IgD-negative memory B cell (primary cell): ENCODE data around the gene KRT74. TPM values are rescaled to one million over a fixed set of nuclear protein-coding genes. Genes with fewer than 3 reads are reported as not detected.

Experiments
- H3K27ac Mint-ChIP-seq, 3 donors: one replicate each; pipeline ENCODE4 v1.8.0; 2020 to 2022; ENCODE audit warnings: mild to moderate bottlenecking in 3 of 3, mixed read lengths in 3 of 3, moderate library complexity in 1 of 3
- H3K27me3 Mint-ChIP-seq: one replicate; pipeline ENCODE4 v1.8.0; 2021; ENCODE audit warnings: mixed read lengths
- H3K36me3 Mint-ChIP-seq: one replicate; pipeline ENCODE4 v1.8.0; 2020; ENCODE audit warnings: mild to moderate bottlenecking, mixed read lengths
- H3K4me1 Mint-ChIP-seq, 3 donors: one replicate each; pipeline ENCODE4 v1.8.0; 2020 to 2022; ENCODE audit warnings: mixed read lengths in 3 of 3, mild to moderate bottlenecking in 1 of 3
- H3K4me3 Mint-ChIP-seq, 4 donors: one replicate each; pipeline ENCODE4 v1.8.0; 2020 to 2022; ENCODE audit warnings: mild to moderate bottlenecking in 4 of 4, mixed read lengths in 4 of 4, moderate library complexity in 3 of 4
- H3K9me3 Mint-ChIP-seq, 3 donors: one replicate each; pipeline ENCODE4 v1.8.0; 2020 to 2021; ENCODE audit warnings: mixed read lengths in 3 of 3, mild to moderate bottlenecking in 1 of 3
- polyA plus RNA-seq: library from polyadenylated mRNA; unstranded; fragments of 300-500 nt; fragmentation: Illumina TruSeq; gene quantifications from one replicate; pipeline ENCODE4 v1.2.3, GENCODE V29; 2021

KRT74 gene
- polyA plus RNA-seq, 1 donor from 2014 or later, result not detected

GRCh38 chr12:52587563-52587962, 13.9 kb upstream of the KRT74 start:
- H3K9me3 Mint-ChIP-seq, result no peaks in the 10 kb centered on the region
- H3K4me1 Mint-ChIP-seq, result peaks cover 0 to 2% (median 0%) of the 10 kb centered on the region in 3 donors
- H3K4me3 Mint-ChIP-seq, result no peak overlapping the region
- H3K27ac Mint-ChIP-seq, result peak overlapping the region in 1 of 3 donors; percentile 21
- H3K36me3 Mint-ChIP-seq, result no peaks in the 10 kb centered on the region
- peaks cover 9% of the 10 kb centered on the region for H3K27me3 Mint-ChIP-seq

- Mint-ChIP-seq H3K4me1 (no peaks in the 10 kb centered on the region), H3K9me3 (no peaks in the 10 kb centered on the region), H3K36me3 (no peaks in the 10 kb centered on the region), H3K4me3 (no peak overlapping the region), H3K27ac (no peak overlapping the region), H3K27me3 (peaks cover 6% of the 10 kb centered on the region)
These were observed 12.3 kb upstream of the KRT74 start for GRCh38 chr12:52585946-52586345.

GRCh38 chr12:52585066-52585465, 11.4 kb upstream of the KRT74 start:
- peaks cover 6% of the 10 kb centered on the region for H3K27me3 Mint-ChIP-seq
- no peak overlapping the region for H3K27ac Mint-ChIP-seq
- no peak overlapping the region for H3K4me3 Mint-ChIP-seq
- H3K36me3 Mint-ChIP-seq, result no peaks in the 10 kb centered on the region
- no peaks in the 10 kb centered on the region for H3K4me1 Mint-ChIP-seq
- peaks cover 0 to 2% (median 0%) of the 10 kb centered on the region in 3 donors for H3K9me3 Mint-ChIP-seq

- H3K36me3 Mint-ChIP-seq, result no peaks in the 10 kb centered on the region
- H3K27ac Mint-ChIP-seq, result no peak overlapping the region
- H3K4me1 Mint-ChIP-seq, result no peaks in the 10 kb centered on the region
- H3K4me3 Mint-ChIP-seq, result no peak overlapping the region
- peaks cover 7% of the 10 kb centered on the region for H3K27me3 Mint-ChIP-seq
- peaks cover 0 to 2% (median 0%) of the 10 kb centered on the region in 3 donors for H3K9me3 Mint-ChIP-seq
These were observed 10.6 kb upstream of the KRT74 start for GRCh38 chr12:52584156-52584682.

- no peaks in the 10 kb centered on the region for H3K36me3 Mint-ChIP-seq
- H3K27ac Mint-ChIP-seq, result no peak overlapping the region
- H3K4me3 Mint-ChIP-seq, result no peak overlapping the region
- no peaks in the 10 kb centered on the region for H3K4me1 Mint-ChIP-seq
- peaks cover 11% of the 10 kb centered on the region for H3K27me3 Mint-ChIP-seq
- H3K9me3 Mint-ChIP-seq, result peaks cover 0 to 2% (median 0%) of the 10 kb centered on the region in 3 donors
These were observed 9.4 kb upstream of the KRT74 start for GRCh38 chr12:52582971-52583456.

GRCh38 chr12:52582486-52582885, 8.8 kb upstream of the KRT74 start:
- Mint-ChIP-seq H3K4me1 (no peaks in the 10 kb centered on the region), H3K27ac (no peak overlapping the region), H3K4me3 (no peak overlapping the region), H3K36me3 (no peaks in the 10 kb centered on the region), H3K27me3 (peaks cover 11% of the 10 kb centered on the region), H3K9me3 (peaks cover 0 to 2% (median 0%) of the 10 kb centered on the region in 3 donors)

DNA sequence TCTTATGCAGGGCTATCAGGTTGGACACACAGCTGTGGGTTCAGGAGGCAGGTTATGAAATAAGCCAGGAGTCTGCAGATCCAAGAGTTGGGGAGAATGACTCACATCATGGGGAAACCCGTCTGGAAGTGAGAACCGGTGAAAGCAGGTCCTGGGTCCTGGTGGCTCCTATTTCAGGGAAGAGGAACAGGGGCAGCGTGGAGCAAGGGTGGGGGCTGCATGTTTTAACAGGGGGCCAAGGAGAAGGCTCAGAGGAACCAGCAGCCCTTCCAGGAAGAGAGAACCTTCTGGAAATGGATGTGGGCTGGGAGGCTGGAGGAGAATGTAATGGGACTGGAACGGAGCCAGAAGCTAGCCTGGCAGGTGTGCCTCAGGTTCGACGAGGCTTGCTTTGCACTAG, 7.8 kb upstream of the KRT74 start:
- H3K4me1 Mint-ChIP-seq, result no peaks in the 10 kb centered on the region

DNA sequence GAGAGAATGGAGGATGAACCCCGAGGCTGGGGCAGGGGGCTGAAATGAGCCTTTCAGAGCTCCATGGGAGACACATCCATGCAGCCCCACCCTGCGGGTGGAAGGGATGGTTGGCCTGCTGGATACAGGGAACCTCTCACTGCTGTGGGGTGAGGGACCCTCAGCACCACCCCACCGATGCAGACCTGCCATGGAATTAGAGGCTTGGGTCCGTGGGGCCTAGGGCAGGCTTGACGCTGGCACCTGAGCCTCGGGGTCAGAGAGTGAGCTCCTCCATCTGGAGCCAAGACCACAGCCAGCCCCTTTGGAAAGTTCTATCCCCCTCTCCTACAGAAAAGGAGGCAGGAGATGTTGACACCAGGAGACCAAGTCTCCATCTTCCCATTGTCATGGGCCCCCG, 7.4 kb upstream of the KRT74 start:
- Mint-ChIP-seq H3K4me1 (no peaks in the 10 kb centered on the region), H3K9me3 (peaks cover 0 to 2% (median 0%) of the 10 kb centered on the region in 3 donors), H3K27ac (no peak overlapping the region), H3K36me3 (no peaks in the 10 kb centered on the region), H3K4me3 (no peak overlapping the region), H3K27me3 (peaks cover 10% of the 10 kb centered on the region)

More for the DNA sequence above, 7.8 kb upstream of the KRT74 start:
- H3K36me3 Mint-ChIP-seq, result no peaks in the 10 kb centered on the region
- peaks cover 0 to 2% (median 0%) of the 10 kb centered on the region in 3 donors for H3K9me3 Mint-ChIP-seq
- no peak overlapping the region for H3K4me3 Mint-ChIP-seq
- no peak overlapping the region for H3K27ac Mint-ChIP-seq
- H3K27me3 Mint-ChIP-seq, result peaks cover 9% of the 10 kb centered on the region

DNA sequence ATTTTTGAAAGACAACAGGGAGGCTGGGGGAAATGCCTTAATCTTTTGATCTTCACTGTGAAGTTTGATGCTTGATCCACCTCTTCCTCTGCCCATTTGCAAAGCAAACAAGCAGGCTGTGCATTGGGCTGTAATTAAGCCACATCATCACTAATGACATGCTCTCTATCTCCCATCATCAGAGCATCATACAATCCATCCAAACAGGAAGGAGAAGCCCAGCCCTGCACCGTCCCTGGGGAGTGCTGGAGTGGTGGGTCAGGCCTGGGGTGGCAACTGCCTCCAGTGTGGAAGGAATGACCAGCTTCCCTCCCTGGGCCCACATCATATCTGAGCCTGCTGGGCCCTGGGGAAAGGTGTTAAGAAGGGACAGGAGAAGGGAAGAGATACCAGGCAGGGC, 6.9 kb upstream of the KRT74 start:
- H3K4me3 Mint-ChIP-seq, result no peak overlapping the region
- H3K9me3 Mint-ChIP-seq, result peaks cover 0 to 2% (median 0%) of the 10 kb centered on the region in 3 donors
- peaks cover 10% of the 10 kb centered on the region for H3K27me3 Mint-ChIP-seq
- no peaks in the 10 kb centered on the region for H3K36me3 Mint-ChIP-seq
- no peaks in the 10 kb centered on the region for H3K4me1 Mint-ChIP-seq
- peak overlapping the region in 1 of 3 donors; percentile 55 for H3K27ac Mint-ChIP-seq

DNA sequence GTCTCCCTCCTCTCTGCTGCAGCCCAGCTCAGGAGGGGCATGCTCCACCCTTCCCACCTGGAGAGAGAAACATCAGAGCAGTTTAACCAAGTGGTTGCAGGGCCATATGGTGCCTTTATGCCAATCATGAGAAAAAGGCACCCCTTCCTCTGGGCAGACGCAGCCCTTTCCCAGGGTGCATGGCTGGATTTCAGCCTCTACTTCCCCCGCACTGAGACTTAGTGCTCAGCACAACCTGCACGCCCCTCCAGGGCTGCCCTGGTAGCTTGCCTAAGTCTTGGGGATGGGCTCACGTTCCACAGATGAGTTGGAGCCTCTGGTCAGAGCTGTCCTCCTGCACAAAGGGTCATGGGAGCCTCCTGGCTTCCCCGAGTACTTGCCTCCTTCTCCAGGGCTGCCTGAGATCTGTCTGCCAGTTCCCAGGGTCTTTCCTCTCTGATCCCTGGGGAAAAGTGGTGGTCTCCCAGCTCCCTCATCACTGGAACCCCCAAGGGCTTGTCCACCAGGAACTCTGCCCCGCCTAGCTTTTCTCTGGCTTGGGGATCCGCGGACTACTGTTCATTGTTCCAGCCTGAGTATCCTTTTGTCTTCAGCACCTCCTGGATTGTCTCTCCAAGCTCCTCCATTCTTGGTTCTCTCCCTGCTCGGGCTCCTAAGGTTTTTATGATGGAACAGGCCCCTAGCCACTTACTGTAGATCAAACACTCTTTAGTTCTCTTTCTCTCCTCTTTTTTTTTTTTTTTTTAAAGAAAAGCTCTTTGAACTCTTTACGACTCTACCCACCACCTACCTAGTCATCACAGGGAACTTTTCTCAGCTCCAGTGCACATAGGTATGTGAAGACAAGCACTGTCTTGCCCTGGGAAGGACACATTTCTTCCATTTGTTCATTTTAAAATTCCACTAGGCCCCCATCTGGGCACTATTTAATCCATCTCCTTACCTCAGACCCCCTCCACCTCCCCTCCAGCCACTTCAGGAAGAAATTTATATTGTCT, 6.1 kb upstream of the KRT74 start:
- H3K4me1 Mint-ChIP-seq, result peaks cover 0 to 3% (median 0%) of the 10 kb centered on the region in 3 donors
- H3K27ac Mint-ChIP-seq, result peak overlapping the region in 1 of 3 donors; percentile 55
- H3K4me3 Mint-ChIP-seq, result no peak overlapping the region
- peaks cover 0 to 2% (median 0%) of the 10 kb centered on the region in 3 donors for H3K9me3 Mint-ChIP-seq
- peaks cover 10% of the 10 kb centered on the region for H3K27me3 Mint-ChIP-seq
- no peaks in the 10 kb centered on the region for H3K36me3 Mint-ChIP-seq

DNA sequence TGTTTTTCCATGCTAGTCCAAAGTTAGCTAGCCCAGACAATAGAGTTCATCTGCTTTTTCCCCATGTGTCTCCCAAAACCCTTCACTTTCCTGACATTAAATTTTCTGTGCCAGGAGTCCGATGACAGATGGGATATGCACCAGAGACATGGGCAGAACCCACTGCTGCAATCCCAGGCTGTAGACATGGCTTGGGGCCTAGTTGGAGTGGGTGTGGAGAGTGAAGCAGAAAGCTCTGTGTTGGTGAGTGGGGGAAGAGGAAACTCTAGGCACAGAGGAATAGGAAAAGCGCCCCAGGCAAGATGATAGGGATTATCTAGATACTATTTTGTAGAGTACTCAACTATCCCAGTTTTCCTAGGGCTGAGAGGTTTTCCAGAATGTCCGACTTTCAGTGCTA, 4.8 kb upstream of the KRT74 start:
- H3K27me3 Mint-ChIP-seq, result peaks cover 14% of the 10 kb centered on the region
- no peaks in the 10 kb centered on the region for H3K36me3 Mint-ChIP-seq
- peaks cover 0 to 2% (median 0%) of the 10 kb centered on the region in 3 donors for H3K9me3 Mint-ChIP-seq
- no peak overlapping the region for H3K4me3 Mint-ChIP-seq
- no peak overlapping the region for H3K27ac Mint-ChIP-seq
- H3K4me1 Mint-ChIP-seq, result peaks cover 0 to 3% (median 0%) of the 10 kb centered on the region in 3 donors

DNA sequence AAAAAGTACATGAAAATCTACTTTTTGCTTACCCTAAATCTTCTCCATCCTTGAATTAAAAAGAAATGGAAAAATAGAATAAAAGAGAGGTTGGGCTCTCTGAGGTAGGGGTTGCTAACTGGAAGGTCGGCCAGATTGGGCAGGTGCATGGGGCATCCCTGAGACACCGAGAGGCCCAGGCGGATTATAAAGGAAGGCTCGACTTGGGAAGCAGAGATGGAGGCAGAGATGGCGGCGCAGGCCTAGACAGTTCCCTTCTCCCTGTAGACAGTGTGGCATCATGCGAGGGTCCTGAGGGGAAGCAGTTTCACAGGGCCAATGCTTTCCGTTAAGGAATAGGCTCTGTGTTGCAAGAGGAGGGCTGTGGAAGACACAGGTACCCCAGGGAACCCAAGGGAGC, 3.7 kb upstream of the KRT74 start:
- H3K36me3 Mint-ChIP-seq, result no peaks in the 10 kb centered on the region
- no peak overlapping the region for H3K27ac Mint-ChIP-seq
- H3K4me3 Mint-ChIP-seq, result no peak overlapping the region
- peaks cover 0 to 2% (median 0%) of the 10 kb centered on the region in 3 donors for H3K9me3 Mint-ChIP-seq
- H3K27me3 Mint-ChIP-seq, result peaks cover 14% of the 10 kb centered on the region
- peaks cover 0 to 3% (median 0%) of the 10 kb centered on the region in 3 donors for H3K4me1 Mint-ChIP-seq

DNA sequence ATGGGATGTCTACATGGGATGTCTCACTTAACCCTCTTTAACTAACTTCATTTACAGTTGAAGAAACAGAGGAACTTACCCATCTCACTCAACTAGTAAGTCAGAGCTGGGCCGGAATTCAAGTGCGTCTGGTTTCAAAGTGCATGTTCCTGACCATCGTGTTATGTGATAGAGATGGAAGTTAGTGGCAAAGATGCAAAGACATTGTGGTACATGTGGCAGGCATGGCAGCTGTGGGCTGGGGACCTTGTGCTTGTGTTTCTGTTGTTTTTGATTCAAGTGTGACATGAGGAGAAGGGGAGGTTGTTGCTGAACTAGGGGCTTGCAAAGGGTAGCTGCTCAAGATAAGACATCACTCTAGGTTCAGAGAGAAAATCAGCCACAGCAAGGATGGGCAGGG, 2.3 kb upstream of the KRT74 start:
- Mint-ChIP-seq H3K27me3 (peaks cover 13% of the 10 kb centered on the region), H3K27ac (peak overlapping the region in 1 of 3 donors; percentile 8), H3K4me1 (peaks cover 0 to 3% (median 0%) of the 10 kb centered on the region in 3 donors), H3K4me3 (no peak overlapping the region), H3K36me3 (no peaks in the 10 kb centered on the region), H3K9me3 (peaks cover 0 to 2% (median 0%) of the 10 kb centered on the region in 3 donors)

DNA sequence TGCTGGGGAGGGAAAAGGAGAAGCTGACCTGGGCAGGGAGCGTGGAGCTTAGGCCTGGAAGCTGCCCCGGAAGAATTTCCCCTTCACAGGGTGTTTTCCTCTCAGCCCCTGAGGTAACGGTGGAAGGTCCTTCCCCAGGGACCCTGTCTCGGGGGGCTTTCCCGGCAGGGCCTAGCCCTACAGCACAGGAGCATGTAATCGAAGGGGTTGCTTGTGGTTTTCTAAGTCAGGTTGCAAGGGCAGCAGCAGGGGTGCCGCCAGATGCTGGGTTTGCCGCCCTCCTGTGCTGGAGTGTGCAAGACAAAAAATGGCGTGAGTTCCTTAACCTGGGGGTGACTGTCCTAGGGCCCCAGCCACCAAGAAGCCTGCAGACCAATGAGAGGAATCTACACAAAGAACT, 1.6 kb upstream of the KRT74 start:
- Mint-ChIP-seq H3K36me3 (no peaks in the 10 kb centered on the region), H3K4me1 (peaks cover 0 to 3% (median 0%) of the 10 kb centered on the region in 3 donors), H3K27ac (no peak overlapping the region), H3K9me3 (no peaks in the 10 kb centered on the region), H3K4me3 (peak overlapping the region in 1 of 4 donors; percentile 14), H3K27me3 (peaks cover 13% of the 10 kb centered on the region)

DNA sequence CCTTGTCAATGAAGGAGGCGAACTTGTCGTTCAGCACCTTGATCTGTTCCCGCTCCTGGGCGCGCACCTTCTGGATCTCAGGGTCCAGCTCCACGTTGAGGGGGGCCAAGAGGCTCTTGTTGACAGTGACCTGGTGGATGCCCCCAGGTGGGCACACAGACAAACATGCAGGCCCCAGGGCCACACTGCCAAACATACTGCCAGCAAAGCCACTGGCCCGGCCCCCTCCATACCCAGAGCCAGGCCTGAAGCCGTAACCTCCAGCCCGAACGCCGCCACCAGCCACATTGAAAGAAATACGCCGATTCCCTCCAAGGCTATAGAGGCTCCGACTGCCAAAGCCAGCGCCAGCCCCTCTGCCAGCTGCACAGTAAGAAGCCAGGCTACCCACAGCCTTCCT, 337 bp downstream of the KRT74 start:
- Mint-ChIP-seq H3K4me1 (peaks cover 0 to 3% (median 0%) of the 10 kb centered on the region in 3 donors), H3K27me3 (peaks cover 14% of the 10 kb centered on the region), H3K4me3 (no peak overlapping the region), H3K36me3 (no peaks in the 10 kb centered on the region), H3K27ac (no peak overlapping the region), H3K9me3 (no peaks in the 10 kb centered on the region)
